Nephron progenitor cell (in vitro differentiated cells): Measurements from ENCODE around the gene TTI1.

ENCODE experiments used
- DNase-seq: peaks from one replicate; pipeline ENCODE4 v3.0.0; 2021
- H3K27ac Mint-ChIP-seq: 2 replicates; pipeline ENCODE4 v1.8.0; 2021; ENCODE audit warnings: mild to moderate bottlenecking, moderate library complexity, mixed read lengths
- H3K27me3 Mint-ChIP-seq: 2 replicates; pipeline ENCODE4 v1.8.0; 2021; ENCODE audit warnings: mild to moderate bottlenecking, low read depth, mixed read lengths; ENCODE audit not compliant: poor library complexity
- H3K36me3 Mint-ChIP-seq: 2 replicates; pipeline ENCODE4 v1.8.0; 2021; ENCODE audit warnings: low read depth, mixed read lengths
- H3K4me1 Mint-ChIP-seq: 2 replicates; pipeline ENCODE4 v1.8.0; 2021; ENCODE audit warnings: mixed read lengths
- H3K4me3 Mint-ChIP-seq: 2 replicates; pipeline ENCODE4 v1.8.0; 2021; ENCODE audit warnings: mild to moderate bottlenecking, moderate library complexity, mixed read lengths
- H3K9me3 Mint-ChIP-seq: 2 replicates; pipeline ENCODE4 v1.8.0; 2021; ENCODE audit warnings: mild to moderate bottlenecking, moderate library complexity, mixed read lengths
- CTCF ChIP-seq: fragments of 200-600 bp; sonication (generic); IDR thresholded peaks from 2 replicates; pipeline ENCODE4 v1.5.0; 2021; ENCODE audit warnings: antibody characterized with exemption

The TTI1 gene

GRCh38 chr20:38033330-38034107 lies at the start of gene TTI1, which contains the start of gene RPRD1B:
TTI1 (minus strand) TSS chr20:38033456; CDS start chr20:38013816, 19,640 bp downstream.
RPRD1B (plus strand) TSS chr20:38033746; CDS start chr20:38033948, 202 bp downstream.
- peaks cover 70% of the 10 kb centered on the region for H3K36me3 Mint-ChIP-seq
- peaks cover 26% of the 10 kb centered on the region for H3K9me3 Mint-ChIP-seq
- peaks cover 34% of the 10 kb centered on the region for H3K4me1 Mint-ChIP-seq
- TF ChIP-seq CTCF = no peak
- peak; percentile 81 for DNase-seq
- peak within 1 kb of the TSS; percentile 92 for H3K4me3 Mint-ChIP-seq
- H3K27me3 Mint-ChIP-seq = no peaks in the 10 kb centered on the region
- peak within 1 kb of the TSS; percentile 99 for H3K27ac Mint-ChIP-seq

GRCh38 chr20:38082894-38083293 lies 49.6 kb upstream of the TTI1 start:
- H3K9me3 Mint-ChIP-seq = peaks cover 45% of the 10 kb centered on the region

GRCh38 chr20:38081575-38081974 lies 48.3 kb upstream of the TTI1 start:
- TF ChIP-seq CTCF = no peak
- Mint-ChIP-seq H3K4me3 (no peak overlapping the region), H3K27me3 (no peaks in the 10 kb centered on the region), H3K4me1 (peaks cover 41% of the 10 kb centered on the region), H3K9me3 (peaks cover 45% of the 10 kb centered on the region), H3K36me3 (peaks cover 85% of the 10 kb centered on the region), H3K27ac (no peak overlapping the region)
- DNase-seq = no peak

More at GRCh38 chr20:38082894-38083293, 49.6 kb upstream of the TTI1 start:
- Mint-ChIP-seq H3K27ac (no peak overlapping the region), H3K36me3 (peaks cover 90% of the 10 kb centered on the region), H3K4me3 (no peak overlapping the region), H3K27me3 (no peaks in the 10 kb centered on the region), H3K4me1 (peaks cover 34% of the 10 kb centered on the region)
- TF ChIP-seq CTCF = no peak
- no peak for DNase-seq

GRCh38 chr20:38079353-38079752 lies 46.1 kb upstream of the TTI1 start:
- Mint-ChIP-seq H3K4me1 (peaks cover 45% of the 10 kb centered on the region), H3K27ac (no peak overlapping the region), H3K4me3 (no peak overlapping the region), H3K27me3 (no peaks in the 10 kb centered on the region), H3K36me3 (peaks cover 70% of the 10 kb centered on the region), H3K9me3 (peaks cover 45% of the 10 kb centered on the region)
- no peak for DNase-seq
- no peak for TF ChIP-seq CTCF

GRCh38 chr20:38078084-38078483 lies 44.8 kb upstream of the TTI1 start:
- Mint-ChIP-seq H3K4me1 (peaks cover 44% of the 10 kb centered on the region), H3K36me3 (peaks cover 63% of the 10 kb centered on the region)

More at GRCh38 chr20:38078084-38078483, 44.8 kb upstream of the TTI1 start:
- Mint-ChIP-seq H3K27me3 (no peaks in the 10 kb centered on the region), H3K4me3 (no peak overlapping the region), H3K27ac (no peak overlapping the region), H3K9me3 (peaks cover 45% of the 10 kb centered on the region)
- no peak for DNase-seq
- no peak for TF ChIP-seq CTCF
